ENCODE results near the gene MALAT1.

- no peak for TF ChIP-seq POLR2A (IDR thresholded peaks at IDR 0.05; ENCODE audit: low read length)
- TF ChIP-seq GATA1 (IDR thresholded peaks at IDR 0.05; ENCODE audit: low read depth, low read length) = no peak
These were observed 44.5 kb upstream of the MALAT1 start for GRCh38 chr11:65454311-65454695.

All from erythroblast (primary cell).